MM.1S (cell line): ENCODE data around the gene XRRA1.
A peak's percentile ranks its signal among the peaks of the same experiment; 100 is the strongest.

Source experiments
- DNase-seq: peaks from one replicate; pipeline ENCODE4 v3.0.0-alpha.2; 2015
- H2AFZ ChIP-seq: fragments of 300-600 bp; sonication (generic); 2 replicates; pipeline ENCODE4 v1.6.0; 2016; ENCODE audit warnings: antibody characterized with exemption, low read length
- H3F3A ChIP-seq: fragments of 300-600 bp; sonication (generic); 2 replicates; pipeline ENCODE4 v1.6.1; 2016; ENCODE audit warnings: mild to moderate bottlenecking, antibody characterized with exemption, low read length, moderate library complexity, mixed read lengths; ENCODE audit not compliant: insufficient read depth
- H3K27ac ChIP-seq: fragments of 300-600 bp; sonication (generic); 2 replicates; pipeline ENCODE4 v1.5.1; 2016; ENCODE audit warnings: mild to moderate bottlenecking, low read length
- H3K27me3 ChIP-seq: fragments of 300-600 bp; sonication (generic); replicated peaks from 2 replicates; pipeline ENCODE4 v1.6.0; 2016; ENCODE audit warnings: low read length; ENCODE audit not compliant: insufficient read depth
- H3K36me3 ChIP-seq: fragments of 300-600 bp; sonication (generic); replicated peaks from 2 replicates; pipeline ENCODE4 v1.6.1; 2016; ENCODE audit warnings: mild to moderate bottlenecking, low read length, mixed read lengths; ENCODE audit not compliant: insufficient read depth
- H3K4me1 ChIP-seq: fragments of 300-600 bp; sonication (generic); 2 replicates; pipeline ENCODE4 v1.6.1; 2016; ENCODE audit warnings: low read length, mixed read lengths
- H3K4me2 ChIP-seq: fragments of 300-600 bp; sonication (generic); 2 replicates; pipeline ENCODE4 v1.6.0; 2016; ENCODE audit warnings: low read depth, low read length
- H3K4me3 ChIP-seq: fragments of 300-600 bp; sonication (generic); 2 replicates; pipeline ENCODE4 v1.5.1; 2016; ENCODE audit warnings: low read length, mixed read lengths
- H3K79me2 ChIP-seq: fragments of 300-600 bp; sonication (generic); 2 replicates; pipeline ENCODE4 v1.6.1; 2016; ENCODE audit warnings: mixed run types, low read length, mixed read lengths
- H3K9ac ChIP-seq: fragments of 300-600 bp; sonication (generic); 2 replicates; pipeline ENCODE4 v1.6.1; 2016; ENCODE audit warnings: low read length, mixed read lengths
- H3K9me2 ChIP-seq: fragments of 300-600 bp; sonication (generic); replicated peaks from 2 replicates; pipeline ENCODE4 v1.6.1; 2016; ENCODE audit warnings: mild to moderate bottlenecking, low read length, mixed read lengths; ENCODE audit not compliant: insufficient read depth
- H3K9me3 ChIP-seq: fragments of 300-600 bp; sonication (generic); replicated peaks from 2 replicates; pipeline ENCODE4 v1.6.1; 2016; ENCODE audit warnings: mild to moderate bottlenecking, low read length, mixed read lengths; ENCODE audit not compliant: insufficient read depth
- H4K20me1 ChIP-seq: fragments of 300-600 bp; sonication (generic); 2 replicates; pipeline ENCODE4 v1.6.1; 2016; ENCODE audit warnings: mild to moderate bottlenecking, low read length, moderate library complexity, mixed read lengths; ENCODE audit not compliant: insufficient read depth
- CTCF ChIP-seq: fragments of 300-600 bp; sonication (generic); IDR thresholded peaks from 2 replicates; pipeline ENCODE4 v1.5.1; 2016; ENCODE audit warnings: antibody characterized with exemption, low read length, mixed read lengths
- EZH2 ChIP-seq: fragments of 300-600 bp; sonication (generic); optimal IDR thresholded peaks from 2 replicates; pipeline ENCODE3; 2017; ENCODE audit warnings: low read depth, mild to moderate bottlenecking, antibody characterized with exemption, low read length, mixed read lengths
- EZH2phosphoT487 ChIP-seq: fragments of 300-600 bp; sonication (generic); IDR thresholded peaks from 2 replicates; pipeline ENCODE4 v1.6.1; 2018; ENCODE audit warnings: antibody characterized with exemption, low read length

The XRRA1 gene

DNA sequence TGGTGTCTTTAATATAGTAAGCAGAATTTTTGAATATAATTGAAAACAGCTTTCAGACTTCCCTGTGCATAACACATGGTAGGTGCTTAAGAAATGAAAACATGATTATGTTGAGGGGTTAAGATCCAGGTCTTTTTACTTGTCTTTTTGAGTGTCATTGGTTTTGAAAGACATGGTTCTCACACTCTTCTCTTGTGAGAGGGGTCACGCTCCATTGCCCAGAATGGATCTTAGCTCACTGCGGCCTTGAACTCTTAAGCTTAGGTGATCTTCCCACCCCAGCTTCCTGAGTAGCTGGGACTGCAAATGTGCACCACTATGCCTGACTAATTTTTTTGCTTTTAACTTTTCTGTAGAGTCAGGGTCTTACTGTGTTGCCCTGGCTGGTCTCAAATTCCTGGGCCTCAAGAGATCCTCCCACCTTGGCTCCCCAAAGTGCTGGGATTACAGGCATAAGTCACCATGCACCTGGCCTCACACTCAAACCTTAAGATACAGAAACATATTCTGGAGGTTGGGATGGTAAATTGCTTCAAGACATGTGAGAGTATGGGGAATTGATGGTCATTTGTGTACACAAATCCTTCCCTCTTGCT lies 1.6 kb upstream of the XRRA1 start:
- no peak for TF ChIP-seq EZH2phosphoT487
- TF ChIP-seq CTCF: no peak
- TF ChIP-seq EZH2: no peak
- Histone ChIP-seq H4K20me1 (no peaks in the 10 kb centered on the region), H3K9me2 (no peaks in the 10 kb centered on the region), H2AFZ (no peak overlapping the region), H3K79me2 (peaks cover 92% of the 10 kb centered on the region), H3K27ac (peak overlapping the region; percentile 97), H3F3A (peaks cover 54% of the 10 kb centered on the region), H3K27me3 (no peaks in the 10 kb centered on the region), H3K4me1 (peaks cover 25% of the 10 kb centered on the region), H3K9ac (peak overlapping the region; percentile 99), H3K9me3 (no peaks in the 10 kb centered on the region), H3K36me3 (no peaks in the 10 kb centered on the region), H3K4me2 (peak overlapping the region; percentile 88), H3K4me3 (peak overlapping the region; percentile 93)
- peak; percentile 23 for DNase-seq

DNA sequence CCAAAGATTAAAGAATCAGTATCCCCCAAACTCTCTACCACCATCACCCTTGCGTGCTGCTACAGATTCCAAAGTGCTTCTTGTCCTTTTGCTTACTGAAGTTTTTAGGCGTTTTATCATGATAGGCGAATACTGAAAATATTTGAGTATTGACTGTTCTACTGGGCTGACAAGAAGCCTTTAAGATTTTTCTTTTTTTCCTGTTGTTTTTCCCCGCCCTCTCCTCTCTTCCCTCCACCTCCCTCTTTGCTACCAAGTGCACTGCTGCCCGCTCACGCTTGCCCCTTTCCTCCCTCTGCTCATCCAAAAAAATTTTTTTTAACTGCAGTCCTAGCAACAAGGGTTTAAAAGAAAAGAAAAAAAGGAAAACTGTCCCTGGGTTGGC lies 854 bp upstream of the XRRA1 start:
- Histone ChIP-seq H3K36me3 (no peaks in the 10 kb centered on the region), H3F3A (peaks cover 54% of the 10 kb centered on the region), H3K27me3 (no peaks in the 10 kb centered on the region), H3K4me3 (peak overlapping the region; percentile 93), H3K4me1 (peaks cover 17% of the 10 kb centered on the region), H4K20me1 (no peaks in the 10 kb centered on the region), H3K4me2 (peak overlapping the region; percentile 88), H3K9ac (peak overlapping the region; percentile 99), H3K27ac (peak overlapping the region; percentile 97), H2AFZ (no peak overlapping the region), H3K79me2 (peaks cover 85% of the 10 kb centered on the region), H3K9me2 (no peaks in the 10 kb centered on the region), H3K9me3 (no peaks in the 10 kb centered on the region)
- TF ChIP-seq EZH2phosphoT487 (no peak), EZH2 (no peak), CTCF (no peak)
- DNase-seq: peak; percentile 18

GRCh38 chr11:74948546-74948897 lies 369 bp downstream of the XRRA1 start:
- DNase-seq: no peak
- TF ChIP-seq EZH2phosphoT487 (no peak), EZH2 (no peak)
- H3K9me3 ChIP-seq: no peaks in the 10 kb centered on the region
- no peaks in the 10 kb centered on the region for H3K27me3 ChIP-seq
- no peaks in the 10 kb centered on the region for H3K36me3 ChIP-seq
- H3K4me3 ChIP-seq: peak overlapping the region; percentile 93
- H3K9ac ChIP-seq: peak overlapping the region; percentile 99
- H2AFZ ChIP-seq: peak overlapping the region; percentile 80
- peak overlapping the region; percentile 97; the same call in 1 of the 2 replicates for H3K27ac ChIP-seq
- peaks cover 41% of the 10 kb centered on the region for H3F3A ChIP-seq
- H3K79me2 ChIP-seq: peaks cover 75% of the 10 kb centered on the region
- peak overlapping the region; percentile 59 for H3K4me2 ChIP-seq
- no peaks in the 10 kb centered on the region for H4K20me1 ChIP-seq
- peaks cover 6% of the 10 kb centered on the region; the same call in 1 of the 2 replicates for H3K4me1 ChIP-seq
- H3K9me2 ChIP-seq: no peaks in the 10 kb centered on the region

DNA sequence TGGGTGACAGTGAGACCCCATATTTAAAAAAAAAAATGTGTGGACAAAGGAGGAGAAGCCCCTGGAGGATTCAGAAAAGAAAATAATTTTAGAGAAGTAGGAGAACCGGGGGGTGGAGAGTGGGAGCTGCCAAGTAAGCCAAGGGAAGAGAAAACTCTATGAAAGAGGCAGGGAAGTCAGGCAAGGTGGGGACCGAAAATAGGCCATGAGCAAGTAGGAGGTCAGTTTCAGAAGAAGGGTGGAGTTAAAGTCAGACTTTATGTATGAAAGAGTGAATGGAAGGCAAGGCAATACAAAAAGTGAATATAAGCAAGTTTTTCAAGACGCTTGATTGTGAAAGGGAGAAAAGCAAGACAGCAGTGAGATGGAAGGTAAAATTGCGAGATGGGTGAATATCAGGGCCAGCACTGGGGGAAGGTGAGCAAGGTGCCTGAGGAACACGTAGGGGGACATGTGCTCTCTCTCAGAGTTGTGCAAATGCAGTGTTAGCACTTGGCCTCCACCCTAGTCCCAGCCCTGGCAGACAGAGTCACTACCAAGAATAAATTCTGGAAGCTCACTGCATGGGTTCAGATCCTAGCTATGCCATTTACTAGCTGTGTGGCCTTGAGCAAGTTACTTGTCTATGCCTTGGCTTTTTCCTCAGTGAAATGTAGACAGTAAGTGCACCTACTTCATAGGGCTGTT lies 6.7 kb downstream of the XRRA1 start:
- Histone ChIP-seq H3K9me3 (no peaks in the 10 kb centered on the region), H3K79me2 (peaks cover 45% of the 10 kb centered on the region), H3K9me2 (no peaks in the 10 kb centered on the region), H3K9ac (no peak overlapping the region), H3K27me3 (no peaks in the 10 kb centered on the region), H3K36me3 (0 out of 2 replicates have a peak, but pooled peaks cover 2% of the 10 kb centered on the region), H3K4me3 (no peak overlapping the region), H3K27ac (peak overlapping the region; percentile 7; the same call in 1 of the 2 replicates), H2AFZ (no peak overlapping the region), H3K4me1 (peaks cover 19% of the 10 kb centered on the region), H3K4me2 (peak overlapping the region; percentile 41), H4K20me1 (no peaks in the 10 kb centered on the region), H3F3A (no peaks in the 10 kb centered on the region)
- DNase-seq: no peak
- TF ChIP-seq EZH2: no peak
- no peak for TF ChIP-seq CTCF
- no peak for TF ChIP-seq EZH2phosphoT487
